SU-DHL-6 (cell line): Measurements from ENCODE around the gene IKZF2.

ENCODE experiments used
- EZH2phosphoT487 ChIP-seq: fragments of 200-600 bp; sonication (generic), shearing (Covaris generic); conservative IDR thresholded peaks from 2 replicates; pipeline ENCODE4 v1.6.1; 2018; ENCODE audit warnings: mild to moderate bottlenecking, antibody characterized with exemption, low read length, moderate library complexity, mixed read lengths
- TF ChIP-seq, protein P1 (sequence below): fragments of 200-600 bp; sonication (generic); IDR thresholded peaks from one replicate; pipeline ENCODE4 v1.5.1; 2017; ENCODE audit warnings: antibody characterized with exemption, mild to moderate bottlenecking, low read length, moderate library complexity; ENCODE audit not compliant: insufficient read depth, poor library complexity, severe bottlenecking

DNA sequence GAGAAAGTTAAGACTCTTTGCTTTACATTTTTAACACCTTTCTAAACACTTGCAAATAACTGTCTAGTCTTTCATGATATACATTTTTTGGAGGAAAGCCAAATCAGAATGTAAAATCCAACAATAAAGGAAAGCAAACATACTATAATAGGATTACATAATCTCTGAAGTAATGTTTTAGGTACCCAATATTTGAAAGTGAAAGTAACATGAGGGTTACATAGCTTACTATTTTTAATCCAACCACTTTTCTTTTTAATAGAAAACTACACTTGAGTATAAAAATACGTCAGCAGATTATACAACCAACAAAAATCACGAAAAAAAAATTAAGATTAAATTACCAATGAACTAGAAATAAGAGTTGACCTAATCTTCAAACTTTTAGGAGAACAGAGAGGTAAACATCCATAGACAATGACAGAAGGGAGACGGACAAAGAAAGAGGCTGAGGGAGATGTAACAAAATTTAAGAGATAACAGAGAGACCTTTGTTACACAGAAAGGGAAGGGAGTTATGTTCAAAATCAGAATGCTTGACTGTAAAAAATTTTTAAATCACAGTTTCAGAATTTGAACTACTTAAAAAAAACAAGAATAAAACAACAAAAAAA lies 150.0 kb downstream of the IKZF2 start:
- TF ChIP-seq, protein P1, sequence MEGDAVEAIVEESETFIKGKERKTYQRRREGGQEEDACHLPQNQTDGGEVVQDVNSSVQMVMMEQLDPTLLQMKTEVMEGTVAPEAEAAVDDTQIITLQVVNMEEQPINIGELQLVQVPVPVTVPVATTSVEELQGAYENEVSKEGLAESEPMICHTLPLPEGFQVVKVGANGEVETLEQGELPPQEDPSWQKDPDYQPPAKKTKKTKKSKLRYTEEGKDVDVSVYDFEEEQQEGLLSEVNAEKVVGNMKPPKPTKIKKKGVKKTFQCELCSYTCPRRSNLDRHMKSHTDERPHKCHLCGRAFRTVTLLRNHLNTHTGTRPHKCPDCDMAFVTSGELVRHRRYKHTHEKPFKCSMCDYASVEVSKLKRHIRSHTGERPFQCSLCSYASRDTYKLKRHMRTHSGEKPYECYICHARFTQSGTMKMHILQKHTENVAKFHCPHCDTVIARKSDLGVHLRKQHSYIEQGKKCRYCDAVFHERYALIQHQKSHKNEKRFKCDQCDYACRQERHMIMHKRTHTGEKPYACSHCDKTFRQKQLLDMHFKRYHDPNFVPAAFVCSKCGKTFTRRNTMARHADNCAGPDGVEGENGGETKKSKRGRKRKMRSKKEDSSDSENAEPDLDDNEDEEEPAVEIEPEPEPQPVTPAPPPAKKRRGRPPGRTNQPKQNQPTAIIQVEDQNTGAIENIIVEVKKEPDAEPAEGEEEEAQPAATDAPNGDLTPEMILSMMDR = no peak
- no peak for TF ChIP-seq EZH2phosphoT487
